DMS53 (cell line): ENCODE measurements around the gene CDKL1.
"Not testable (repeated sequence)": the region's sequence is repeated elsewhere in the genome, so short reads cannot be mapped to it uniquely, and the experiment has no call there.

Experiments used
- DNase-seq: peaks from one replicate; lab custom pipeline; 2025; lab: John Stamatoyannopoulos, UW

CDKL1 gene

DNA sequence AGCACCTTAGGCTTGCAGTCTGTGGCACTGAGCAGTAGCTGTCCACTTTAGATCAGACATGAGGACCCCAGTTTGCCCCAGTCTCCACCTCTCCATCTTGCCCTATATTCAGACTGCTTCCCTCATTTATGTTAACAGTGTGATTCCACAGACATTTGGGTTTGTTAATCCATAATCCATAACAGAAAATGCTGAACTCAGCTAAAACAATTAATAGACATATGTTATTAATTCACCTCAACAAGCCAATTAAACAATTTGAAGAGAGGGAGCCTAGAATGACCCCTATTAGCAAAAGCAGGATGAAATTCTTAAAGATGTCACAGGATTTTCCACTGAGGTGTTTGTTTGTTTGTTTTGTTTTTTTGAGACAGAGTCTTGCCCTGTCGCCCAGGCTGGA lies 9.1 kb downstream of the CDKL1 start:
- no peak for DNase-seq

DNA sequence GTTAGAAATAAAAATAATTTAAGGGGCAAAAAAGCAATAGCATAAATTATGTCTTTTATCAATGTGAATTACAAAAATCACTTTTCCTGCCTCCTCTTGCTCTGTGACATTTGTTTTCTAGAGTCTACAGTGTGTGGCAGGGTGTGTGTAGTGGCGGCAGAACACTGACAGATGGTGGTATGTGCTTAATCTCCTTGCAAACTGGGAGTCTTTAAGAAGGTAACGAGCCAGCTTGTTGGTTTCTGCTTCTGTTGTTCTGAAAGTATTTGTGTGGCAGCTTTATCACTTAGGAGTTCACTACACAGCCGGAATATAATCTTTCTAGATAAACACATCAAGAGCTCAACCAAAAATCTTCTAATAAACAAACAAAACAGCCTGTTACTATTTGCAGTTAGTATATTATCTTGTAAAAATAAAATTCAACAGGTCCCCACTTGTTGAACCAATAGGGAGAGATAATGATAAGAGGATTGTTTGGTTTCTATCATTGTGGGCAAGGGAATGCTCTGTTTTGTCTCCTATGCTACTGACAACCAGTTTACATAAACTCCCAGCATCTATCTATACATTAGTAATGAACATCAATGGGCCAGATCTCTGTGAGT lies 13.0 kb downstream of the CDKL1 start:
- DNase-seq, result peak; percentile 26

DNA sequence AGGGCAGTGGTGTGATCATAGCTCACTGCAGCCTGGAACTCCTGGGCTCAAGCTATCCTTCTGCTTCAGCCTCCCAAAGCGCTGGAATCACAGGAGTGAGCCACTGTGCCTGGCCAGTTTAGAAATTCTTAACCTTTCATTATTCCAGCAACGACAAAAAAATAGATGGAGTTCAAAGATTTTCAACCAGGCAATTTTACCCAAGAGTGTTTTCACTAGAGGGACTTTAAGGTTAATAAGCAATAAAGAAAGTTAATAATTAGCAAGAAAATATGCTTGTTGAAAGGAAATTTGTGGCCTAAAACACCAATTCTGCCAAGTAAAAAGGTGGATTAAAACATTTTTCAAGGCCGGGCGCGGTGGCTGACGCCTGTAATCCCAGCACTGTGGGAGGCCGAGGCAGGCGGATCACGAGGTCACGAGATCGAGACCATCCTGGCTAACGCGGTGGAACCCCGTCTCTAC lies 14.8 kb downstream of the CDKL1 start:
- peak; percentile 14 for DNase-seq

DNA sequence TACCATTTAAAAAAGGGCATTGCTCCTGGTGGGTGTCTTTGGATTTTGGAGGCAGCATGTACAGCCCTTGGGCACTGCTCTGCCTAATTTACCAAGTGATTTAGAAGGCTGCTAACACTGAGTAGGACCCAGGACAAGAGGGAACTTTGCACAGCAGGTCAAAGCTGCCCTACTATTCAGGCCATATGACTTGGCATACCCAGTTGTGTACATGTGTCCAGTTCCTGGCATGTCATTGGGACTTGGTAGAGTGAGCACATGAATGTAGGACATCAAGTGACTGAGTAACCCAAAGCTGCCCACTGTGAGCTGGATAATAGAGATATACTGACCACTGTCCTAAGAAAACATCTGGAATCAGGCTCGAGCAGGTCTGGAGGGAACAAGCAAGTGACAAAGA lies 15.7 kb downstream of the CDKL1 start:
- DNase-seq, result no peak

DNA sequence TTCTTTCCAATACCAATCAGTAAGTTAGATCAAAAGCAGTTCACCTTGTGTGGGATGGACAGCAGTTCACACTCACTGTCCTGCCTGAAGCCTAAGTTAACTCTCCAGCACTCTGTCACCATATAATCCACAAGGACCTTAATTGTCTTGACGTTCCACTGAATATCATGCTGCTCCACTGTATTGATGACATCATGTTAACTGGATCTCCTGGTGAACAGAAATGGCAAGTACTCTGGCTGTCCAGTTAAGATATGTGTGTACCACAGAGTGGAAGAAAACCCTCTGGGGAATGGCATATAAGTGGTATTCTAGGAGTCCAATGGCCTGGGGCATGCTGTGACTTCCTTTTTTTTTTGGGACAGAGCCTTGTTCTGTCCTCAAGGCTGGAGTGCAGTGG lies 16.2 kb downstream of the CDKL1 start:
- no peak for DNase-seq

DNA sequence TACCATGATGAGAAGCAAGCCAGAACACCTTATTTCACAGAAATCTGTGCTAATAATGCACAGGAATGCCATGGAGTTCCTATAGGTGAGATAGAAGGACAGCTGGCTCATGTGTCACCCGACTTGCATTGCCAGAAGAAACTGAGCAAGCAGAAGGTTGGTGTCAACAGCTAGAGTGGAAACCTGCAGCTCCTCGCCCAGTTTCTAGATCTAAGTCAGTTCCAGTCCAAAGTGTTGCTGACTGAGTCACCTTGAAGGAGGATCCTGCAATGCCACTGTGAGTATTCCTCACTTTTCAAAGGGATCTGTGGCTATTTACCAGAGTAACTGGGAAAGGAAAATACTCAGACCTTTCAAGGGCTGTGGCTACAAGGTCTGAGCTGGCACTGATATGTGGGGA lies 17.1 kb downstream of the CDKL1 start:
- no peak for DNase-seq

DNA sequence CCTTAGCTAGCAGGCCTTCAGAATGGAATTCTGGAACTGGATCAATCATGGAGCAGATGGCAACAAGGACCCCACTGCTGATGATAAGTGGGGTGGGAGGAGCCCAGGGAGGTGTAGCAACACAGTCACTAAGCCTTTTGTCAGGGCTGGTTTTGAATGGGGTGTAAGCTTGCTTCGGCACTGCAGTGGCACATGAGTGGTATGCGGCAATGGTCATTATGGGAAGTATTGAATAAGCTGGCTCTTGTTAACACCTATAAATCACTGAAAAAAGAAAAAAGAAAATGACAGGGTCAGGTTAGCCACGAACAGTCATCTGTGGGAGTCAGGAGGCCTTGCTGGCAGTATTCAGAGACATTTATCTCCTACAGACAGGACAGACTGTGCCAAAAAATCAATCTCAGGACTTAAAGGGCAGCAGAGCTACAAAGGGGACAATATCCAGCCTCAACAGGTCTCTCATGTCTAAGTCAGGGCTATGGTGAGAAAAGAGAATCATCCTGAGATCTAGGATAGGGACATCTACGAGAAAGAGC lies 19.1 kb downstream of the CDKL1 start:
- DNase-seq, result no peak

DNA sequence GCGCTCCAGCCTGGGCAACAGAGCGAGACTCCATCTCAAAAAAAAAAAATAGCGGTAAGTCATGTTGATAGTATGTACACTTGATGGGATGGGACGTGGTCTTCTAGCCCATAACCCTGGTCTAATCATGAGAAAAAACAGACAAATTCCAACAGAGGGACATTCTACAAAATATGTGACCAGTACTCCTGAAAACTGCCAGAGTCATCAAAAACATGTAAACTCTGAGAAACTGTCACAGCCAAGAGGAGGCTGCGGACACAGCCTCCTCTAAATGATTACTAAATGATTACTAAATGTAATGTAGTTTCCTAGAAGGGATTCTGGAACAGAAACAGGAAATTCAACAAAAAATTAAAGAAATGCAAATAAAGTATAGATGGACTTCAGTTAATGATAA lies 20.9 kb downstream of the CDKL1 start:
- no peak for DNase-seq

DNA sequence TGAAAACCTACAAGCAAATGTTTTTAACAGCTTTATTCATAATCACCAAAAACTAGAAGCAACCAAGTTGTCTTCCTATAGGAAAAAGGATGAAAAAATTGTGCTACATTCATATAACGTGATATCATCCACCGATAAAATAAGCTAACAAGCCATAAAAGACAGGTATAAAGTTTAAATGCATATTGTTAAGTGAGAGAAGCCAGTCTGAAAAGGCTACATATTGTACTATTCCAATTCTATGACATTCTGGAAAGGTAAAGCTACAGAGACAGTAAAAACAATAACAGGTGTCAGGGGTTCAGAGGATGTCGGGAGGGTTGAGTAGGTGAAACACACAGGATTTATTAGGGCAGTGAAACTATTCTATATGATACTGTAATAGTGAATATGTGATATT lies 22.7 kb downstream of the CDKL1 start:
- DNase-seq, result no peak

DNA sequence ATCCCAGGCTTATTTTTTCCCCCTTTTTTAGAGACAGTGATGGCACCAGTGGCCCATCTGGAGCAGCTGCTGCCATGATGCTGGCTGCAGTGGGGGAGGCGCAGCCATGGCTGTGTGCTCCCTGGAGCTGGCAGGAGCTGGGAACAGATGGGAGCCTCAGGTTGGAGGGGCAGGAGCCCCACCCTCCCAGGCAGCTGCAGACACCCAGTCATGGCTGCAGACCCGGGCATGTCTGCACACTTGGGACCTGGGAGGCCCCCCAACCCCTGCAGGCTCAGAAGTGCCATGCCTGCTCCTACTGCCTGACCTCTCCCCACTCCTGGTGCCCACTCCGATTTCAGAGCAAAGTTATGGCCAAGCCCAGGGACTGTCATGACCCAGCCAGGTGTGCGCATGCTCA lies 25.1 kb downstream of the CDKL1 start:
- no peak for DNase-seq

DNA sequence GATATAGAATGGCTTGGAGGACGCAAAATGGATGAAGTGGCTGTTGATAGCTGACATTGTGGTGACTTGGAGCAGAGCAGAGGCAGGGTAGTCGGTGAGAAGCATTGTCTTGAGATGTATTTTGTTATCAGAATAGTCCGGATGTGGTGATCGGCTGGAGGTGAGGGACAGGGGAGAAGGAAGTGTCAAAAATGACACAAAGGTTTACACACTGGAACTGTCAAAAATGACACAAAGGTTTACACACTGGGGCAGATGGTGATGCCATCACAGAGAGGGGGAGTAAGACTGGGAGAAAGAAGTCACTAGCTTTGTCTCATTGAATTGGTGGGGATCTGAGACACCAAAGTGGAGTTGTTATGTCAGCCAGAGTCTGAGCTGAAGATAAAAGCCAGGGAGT lies 30.1 kb downstream of the CDKL1 start:
- DNase-seq, result no peak

DNA sequence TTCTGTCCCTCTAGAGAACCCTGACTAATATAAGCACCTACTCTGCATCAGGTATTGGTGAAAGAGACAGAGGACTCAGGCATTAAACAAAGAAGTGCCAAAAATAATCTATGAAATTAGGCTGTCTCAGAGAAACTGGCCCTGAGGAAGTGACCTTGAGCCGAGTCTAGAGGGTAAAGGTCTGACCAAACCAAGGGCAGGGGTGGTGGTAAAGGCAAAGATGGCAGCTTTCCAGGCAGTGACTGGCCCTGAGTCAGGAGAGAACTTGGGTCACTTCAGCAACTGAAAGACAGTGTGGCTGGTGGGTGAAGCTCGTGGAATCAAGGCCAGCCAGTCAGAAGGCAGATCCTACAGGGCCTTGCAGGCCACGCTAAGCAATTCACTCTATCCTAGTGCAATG lies 30.6 kb downstream of the CDKL1 start:
- no peak for DNase-seq

DNA sequence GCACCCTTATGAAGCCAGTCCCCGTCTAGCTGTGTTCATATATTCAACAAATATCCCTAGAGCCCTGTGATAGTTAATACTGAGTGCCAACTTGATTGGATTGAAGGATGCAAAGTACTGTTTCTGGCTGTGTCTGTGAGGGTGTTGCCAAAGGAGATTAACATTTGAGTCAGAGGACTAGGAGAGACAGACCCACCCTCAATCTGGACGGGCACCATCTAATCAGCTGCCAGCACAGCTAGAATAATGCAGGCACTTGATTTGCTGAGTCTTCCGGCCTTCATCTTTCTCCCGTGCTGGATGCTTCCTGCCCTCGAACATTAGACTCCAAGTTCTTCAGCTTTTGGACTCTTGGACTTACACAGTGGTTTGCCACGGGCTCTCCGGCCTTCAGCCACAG lies 31.1 kb downstream of the CDKL1 start:
- not testable (repeated sequence) for DNase-seq

DNA sequence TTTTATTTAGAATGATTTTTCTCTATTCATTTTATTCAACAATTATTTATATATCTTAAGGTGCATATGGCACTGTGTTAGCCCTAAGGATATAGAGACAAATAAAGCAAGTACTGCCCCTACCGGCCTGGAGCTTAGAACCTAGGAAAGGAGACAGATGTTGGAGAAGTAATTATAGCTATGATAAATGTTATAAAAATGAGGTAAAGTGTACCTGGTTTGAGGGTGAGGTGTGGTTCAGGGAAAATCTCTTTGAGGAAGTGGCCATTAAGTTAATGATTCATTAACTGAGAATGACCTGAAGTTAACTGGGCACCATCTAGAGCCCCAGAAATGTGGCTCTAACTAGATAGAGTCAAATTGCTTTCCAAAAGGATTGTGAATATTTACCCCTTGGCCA lies 31.9 kb downstream of the CDKL1 start:
- DNase-seq, result peak; percentile 27

DNA sequence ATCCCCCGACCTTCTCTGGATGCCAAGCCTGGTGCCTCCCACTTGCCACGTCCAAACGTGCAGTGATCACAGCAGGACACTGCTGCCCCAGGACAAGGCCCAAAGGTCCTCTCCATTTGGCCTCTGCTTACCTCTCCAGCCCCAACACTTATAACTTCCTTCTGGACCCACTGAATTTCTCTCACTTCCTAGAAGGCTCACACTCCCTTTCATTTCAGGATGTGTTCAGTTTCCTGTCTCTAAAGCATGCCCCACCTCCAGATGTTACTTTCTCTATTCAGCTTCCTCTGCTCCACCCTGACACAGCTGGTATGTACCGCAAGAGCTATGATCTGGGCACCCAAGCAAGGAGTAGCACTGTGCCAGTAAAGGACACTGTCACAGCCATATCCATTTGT lies 33.0 kb downstream of the CDKL1 start:
- peak; percentile 14 for DNase-seq

DNA sequence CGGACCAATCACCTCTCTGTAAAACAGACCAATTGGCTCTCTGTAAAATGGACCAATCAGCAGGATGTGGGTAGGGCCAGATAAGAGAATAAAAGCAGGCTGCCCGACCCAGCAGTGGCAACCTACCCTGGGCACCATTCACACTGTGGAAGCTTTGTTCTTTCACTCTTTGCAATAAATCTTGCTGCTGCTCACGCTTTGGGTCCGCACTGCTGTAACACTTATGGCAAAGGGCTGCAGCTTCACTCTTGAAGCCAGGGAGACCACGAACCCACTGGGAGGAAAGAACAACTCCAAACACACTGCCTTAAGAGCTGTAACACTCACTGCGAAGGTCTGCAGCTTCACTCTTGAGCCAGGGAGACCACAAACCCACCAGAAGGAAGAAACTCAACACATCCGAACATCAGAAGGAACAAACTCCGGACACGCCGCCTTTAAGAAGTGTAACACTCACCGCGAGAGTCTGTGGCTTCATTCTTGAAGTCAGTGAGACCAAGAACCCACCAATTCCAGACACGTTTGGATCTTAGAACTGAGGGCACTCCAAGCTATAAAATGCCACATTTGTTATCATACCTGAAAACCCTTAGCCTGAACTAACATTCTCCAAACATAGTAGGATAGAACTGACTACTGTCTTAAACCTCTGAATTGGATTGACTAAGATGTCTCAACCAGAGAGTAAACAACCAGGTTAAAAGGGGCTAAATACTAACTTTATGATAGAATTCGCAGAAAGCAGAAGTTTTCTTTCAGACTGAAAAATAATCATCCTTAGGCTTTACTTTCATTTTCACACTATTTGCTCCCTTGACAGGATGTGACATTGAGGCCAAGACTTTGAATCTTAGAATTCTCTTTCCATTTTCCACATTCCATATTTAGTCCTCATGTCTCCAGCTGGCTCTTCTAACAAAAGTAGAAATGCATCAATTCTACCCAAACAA lies 33.6 kb downstream of the CDKL1 start:
- no peak for DNase-seq

DNA sequence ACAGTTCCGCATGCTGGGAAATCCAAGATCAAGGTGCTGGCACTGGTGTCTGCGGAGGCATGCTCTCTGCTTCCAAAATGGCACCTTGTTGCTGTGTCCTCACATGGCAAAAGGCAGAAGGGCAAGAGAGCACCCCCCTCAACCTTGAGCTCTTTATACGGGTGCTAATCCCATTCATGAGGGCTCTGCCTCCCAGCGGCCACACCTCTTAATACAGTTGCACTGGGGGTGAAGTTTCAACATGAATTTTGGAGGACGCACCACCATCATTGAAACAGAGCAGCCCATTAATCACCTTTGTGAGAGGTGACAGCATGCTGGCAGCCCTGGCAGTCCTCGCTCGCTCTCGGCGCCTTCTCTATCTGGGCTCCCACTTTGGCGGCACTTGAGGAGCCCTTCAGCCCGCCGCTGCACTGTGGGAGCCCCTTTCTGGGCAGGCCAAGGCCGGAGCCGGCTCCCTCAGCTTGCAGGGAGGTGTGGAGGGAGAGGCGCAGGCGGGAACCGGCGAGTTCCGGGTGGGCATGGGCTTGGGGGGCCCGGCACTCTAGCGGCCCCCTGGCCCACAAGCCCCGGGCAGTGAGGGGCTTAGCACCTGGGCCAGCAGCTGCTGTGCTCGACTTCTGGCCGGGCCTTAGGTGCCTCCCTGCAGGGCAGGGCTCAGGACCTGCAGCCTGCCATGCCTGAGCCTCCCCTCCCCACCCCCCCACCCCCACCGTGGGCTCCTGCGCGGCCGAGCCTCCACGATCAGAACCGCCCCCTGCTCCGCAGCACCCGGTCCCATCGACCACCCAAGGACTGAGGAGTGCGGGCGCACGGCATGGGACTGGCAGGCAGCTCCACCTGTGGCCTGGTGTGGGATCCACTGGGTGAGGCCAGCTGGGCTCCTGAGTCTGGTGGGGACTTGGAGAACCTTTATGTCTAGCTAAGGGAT lies 34.9 kb downstream of the CDKL1 start:
- DNase-seq, result not testable (repeated sequence)

DNA sequence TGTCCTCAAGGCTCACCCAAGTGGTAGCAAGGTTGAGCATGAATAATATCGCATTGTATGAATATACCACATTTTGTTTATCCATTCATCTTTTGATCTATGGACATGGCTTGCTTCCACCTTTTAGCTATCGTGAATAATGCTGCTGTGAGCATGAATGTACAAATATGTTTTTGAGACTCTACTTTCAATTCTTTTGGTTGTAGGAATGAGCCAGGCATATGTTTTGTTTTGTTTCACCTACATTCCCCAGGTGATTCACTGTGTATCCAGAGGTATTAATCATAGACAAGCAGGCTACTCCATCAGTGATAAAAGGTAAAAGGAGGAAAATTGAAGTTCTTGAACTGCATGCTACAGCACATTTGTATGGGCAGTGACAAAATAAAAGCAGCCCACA lies 35.8 kb downstream of the CDKL1 start:
- no peak for DNase-seq

DNA sequence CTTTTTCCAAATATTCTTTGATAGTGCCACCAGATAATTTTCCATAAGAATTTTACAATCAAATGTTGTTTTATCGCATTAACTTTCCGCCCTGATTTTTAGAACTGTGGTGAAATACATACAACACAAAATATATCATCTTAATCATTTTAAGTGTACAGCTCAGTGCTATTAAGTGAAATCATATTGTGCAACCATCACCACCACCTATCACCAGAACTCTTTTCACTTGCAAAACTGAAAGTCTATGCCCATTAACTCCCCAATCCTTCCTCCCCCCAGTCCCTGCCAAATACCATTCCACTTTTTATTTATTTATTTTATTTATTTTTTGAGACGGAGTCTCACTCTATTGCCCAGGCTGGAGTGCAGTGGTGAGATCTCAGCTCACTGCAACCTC lies 36.6 kb downstream of the CDKL1 start:
- DNase-seq, result no peak

DNA sequence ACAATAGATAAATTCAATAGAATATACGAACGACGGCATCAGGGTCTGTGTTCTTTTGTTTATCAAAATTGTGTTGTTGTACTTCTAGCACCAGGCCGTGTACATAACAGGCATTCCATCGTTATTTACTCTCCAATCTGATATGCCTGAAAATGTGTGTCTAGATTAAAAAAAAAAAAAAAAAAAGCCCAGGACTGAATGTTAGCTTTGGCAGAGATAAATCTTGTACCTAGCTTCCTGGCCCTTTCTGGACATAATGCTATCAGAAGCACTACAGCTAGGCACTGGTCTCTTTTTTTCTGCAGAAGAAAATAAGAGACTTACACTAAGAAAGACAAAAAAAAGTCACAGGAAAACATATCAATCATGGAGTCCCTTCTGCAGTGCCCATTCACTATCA lies 37.0 kb downstream of the CDKL1 start:
- no peak for DNase-seq

DNA sequence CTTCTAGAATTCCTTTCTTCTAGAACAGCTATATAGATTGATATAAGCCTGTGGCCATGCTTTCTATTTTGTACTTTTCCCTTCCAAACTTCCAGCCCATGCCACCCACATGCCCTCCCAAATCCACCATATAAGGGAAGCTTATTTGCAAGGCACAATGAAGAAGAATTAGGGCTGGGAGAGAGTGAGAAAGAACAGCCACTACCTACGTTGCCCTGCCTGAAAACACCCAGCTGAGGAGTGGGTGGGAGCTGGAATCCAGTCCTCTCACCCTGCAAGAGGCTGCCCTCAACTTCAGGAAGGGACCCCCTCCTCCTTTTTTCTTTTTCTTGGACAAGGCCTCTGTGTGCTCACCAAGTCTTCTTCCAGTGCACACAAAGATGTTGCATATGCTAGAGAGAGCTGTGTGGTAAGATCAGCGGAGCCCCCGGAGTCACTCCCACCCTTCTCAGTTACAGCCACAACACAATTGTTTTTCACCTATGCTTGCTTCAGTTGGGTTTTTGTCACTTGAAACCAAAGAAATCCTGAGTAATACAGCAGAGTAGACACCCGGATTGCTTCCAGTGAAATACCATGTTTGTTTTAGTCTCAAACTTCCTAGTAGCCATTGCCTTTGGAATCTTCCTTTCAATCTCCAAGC lies 38.8 kb downstream of the CDKL1 start:
- no peak for DNase-seq

DNA sequence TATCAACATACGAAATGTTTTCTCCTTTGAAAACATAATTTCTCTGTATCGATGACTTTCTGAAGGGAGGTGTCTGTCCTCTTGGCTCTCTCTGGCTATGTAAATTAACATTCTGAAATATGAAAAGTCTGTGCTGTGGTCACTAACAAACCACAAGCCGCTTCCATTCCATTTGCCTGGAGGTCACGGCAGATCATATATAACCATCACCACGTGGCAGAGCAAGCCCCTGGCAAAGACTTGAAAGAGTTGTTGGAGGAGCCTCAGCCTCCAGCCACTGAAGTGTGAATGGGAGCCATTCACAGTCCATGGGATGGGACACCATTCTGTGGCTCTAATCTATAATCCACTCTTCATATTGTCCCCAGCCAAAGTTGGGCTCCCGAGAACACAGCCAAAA lies 39.6 kb downstream of the CDKL1 start:
- no peak for DNase-seq
